HCT116 (cell line): Measurements from ENCODE around the gene PWP1. TPM values are rescaled to one million over a fixed set of nuclear protein-coding genes. Genes with fewer than 3 reads are reported as not detected.

ENCODE experiments used
- ATAC-seq: fragments of 200-7000 bp; cut with Tn5 transposase; 2 replicates; pipeline ENCODE4 v1.9.1; 2020; ENCODE audit warnings: mild to moderate bottlenecking, moderate library complexity
- BruUV-seq: library from RNA; stranded (reverse); fragments of 400-500 nt; replicated peaks from 2 replicates; lab custom pipeline; 2021; lab: Mats Ljungman, UMichigan
- CTCF ChIA-PET: fragments of 300-600 bp; sonication (Branson Sonifier 250); formaldehyde crosslinking; loops from one replicate; lab custom pipeline; 2021; ENCODE audit warnings: antibody characterized with exemption; lab: Charles Lee
- POLR2A ChIA-PET: fragments of 300-600, 350-600 bp; sonication (Branson Sonifier 250); formaldehyde crosslinking; loops from one replicate; lab custom pipeline; 2021; ENCODE audit warnings: antibody characterized with exemption; lab: Charles Lee
- RAD21 ChIA-PET, 2 experiments: fragments of 300-600 bp; sonication (Branson Sonifier 250); formaldehyde crosslinking; loops; one replicate each; lab custom pipeline; 2023; ENCODE audit warnings: low total read pairs in 2 of 2; ENCODE audit not compliant: uncharacterized antibody in 2 of 2, unreplicated experiment in 2 of 2, low non-redundant PET in 1 of 2; lab: Charles Lee
- DNase-seq: peaks from one replicate; pipeline ENCODE4 v3.0.0-alpha.2; 2010; ENCODE audit warnings: low read depth, low spot score
- H2AFZ ChIP-seq: fragments of 200-600 bp; shearing (Covaris generic), sonication (generic); 2 replicates; pipeline ENCODE4 v1.6.1; 2017; ENCODE audit warnings: low read depth, mixed run types, mixed read lengths, antibody characterized with exemption, low read length; ENCODE audit not compliant: poor library complexity, severe bottlenecking
- H3K27ac ChIP-seq: 2 replicates; pipeline ENCODE4 v1.5.1; 2012; ENCODE audit warnings: low read depth, low read length
- H3K27me3 ChIP-seq: fragments of 200-600 bp; sonication (generic); 2 replicates; pipeline ENCODE4 v1.6.1; 2016; ENCODE audit warnings: mixed run types, low read length, mixed read lengths; ENCODE audit not compliant: insufficient read depth
- H3K36me3 ChIP-seq, 2 experiments: fragments of 200-500 bp in 1 of 2; fragments of 200-600 bp in 1 of 2; sonication (Bioruptor generic) in 1 of 2; sonication (generic) in 1 of 2; 2 replicates each; pipeline versions ENCODE4 v1.5.1 to v1.6.1; 2014 to 2016; ENCODE audit warnings: low read length in 2 of 2, inconsistent platforms in 1 of 2, mixed read lengths in 1 of 2, mixed run types in 1 of 2; ENCODE audit not compliant: insufficient read depth in 2 of 2, control insufficient read depth in 1 of 2
- H3K4me1 ChIP-seq, 2 experiments: fragments of 200-600 bp in 1 of 2; sonication (generic) in 1 of 2; 2 replicates each; pipeline versions ENCODE4 v1.5.1 to v1.6.1; 2012 to 2017; ENCODE audit warnings: low read length in 2 of 2, inconsistent platforms in 1 of 2, mild to moderate bottlenecking in 1 of 2, mixed read lengths in 1 of 2, mixed run types in 1 of 2, moderate library complexity in 1 of 2; ENCODE audit not compliant: insufficient read depth in 2 of 2, control insufficient read depth in 1 of 2
- H3K4me2 ChIP-seq: fragments of 200-600 bp; sonication (generic); 2 replicates; pipeline ENCODE4 v1.6.1; 2017; ENCODE audit warnings: mixed run types, low read length, mixed read lengths
- H3K4me3 ChIP-seq, 2 experiments: fragments of 200-600 bp in 1 of 2; sonication (generic) in 1 of 2; replicated peaks in 1 of 2; 2 replicates each; pipeline ENCODE4 v1.5.1; 2011 to 2016; ENCODE audit warnings: low read length in 2 of 2, control low read depth in 1 of 2, low read depth in 1 of 2, mild to moderate bottlenecking in 1 of 2, mixed read lengths in 1 of 2, mixed run types in 1 of 2
- H3K79me2 ChIP-seq: fragments of 200-600 bp; sonication (generic); 2 replicates; pipeline ENCODE4 v1.6.1; 2017; ENCODE audit warnings: mild to moderate bottlenecking, mixed run types, low read length, moderate library complexity, mixed read lengths; ENCODE audit not compliant: insufficient read depth
- H3K9ac ChIP-seq: fragments of 200-600 bp; sonication (generic); 2 replicates; pipeline ENCODE4 v1.6.1; 2016; ENCODE audit warnings: low read length, mixed read lengths
- H3K9me2 ChIP-seq: fragments of 200-600 bp; sonication (generic), shearing (Covaris generic); 2 replicates; pipeline ENCODE4 v1.6.1; 2017; ENCODE audit warnings: mixed run types, mild to moderate bottlenecking, moderate library complexity; ENCODE audit not compliant: insufficient read depth
- H3K9me3 ChIP-seq, 2 experiments: fragments of 200-500 bp in 1 of 2; fragments of 200-600 bp in 1 of 2; sonication (Bioruptor generic) in 1 of 2; sonication (generic) in 1 of 2; 2 replicates each; pipeline ENCODE4 v1.6.1; 2014 to 2017; ENCODE audit warnings: low read length in 2 of 2, mixed read lengths in 2 of 2, inconsistent platforms in 1 of 2, low read depth in 1 of 2, mild to moderate bottlenecking in 1 of 2, mixed run types in 1 of 2, moderate library complexity in 1 of 2; ENCODE audit not compliant: control insufficient read depth in 1 of 2, insufficient read depth in 1 of 2
- H4K20me1 ChIP-seq: fragments of 200-600 bp; sonication (generic), shearing (Covaris generic); 2 replicates; pipeline ENCODE4 v1.6.1; 2017; ENCODE audit warnings: mixed run types, mild to moderate bottlenecking, moderate library complexity; ENCODE audit not compliant: insufficient read depth
- CBX3 ChIP-seq: IDR thresholded peaks from 2 replicates; pipeline ENCODE4 v1.6.1; 2012; ENCODE audit warnings: low read depth
- CEBPB ChIP-seq: IDR thresholded peaks from 2 replicates; pipeline ENCODE4 v1.6.1; 2012; ENCODE audit warnings: low read depth
- CTCF ChIP-seq, 3 experiments: fragments of 200-600 bp in 1 of 3; sonication (generic) in 1 of 3; IDR thresholded peaks in 2 of 3; conservative IDR thresholded peaks in 1 of 3; 2 replicates each; pipeline ENCODE4 v1.5.1; 2012 to 2017; ENCODE audit warnings: low read depth in 2 of 3, low read length in 2 of 3, antibody characterized with exemption in 1 of 3, borderline replicate concordance in 1 of 3, control low read depth in 1 of 3, mild to moderate bottlenecking in 1 of 3, mixed read lengths in 1 of 3, mixed run types in 1 of 3, moderate library complexity in 1 of 3; ENCODE audit not compliant: insufficient read depth in 1 of 3
- ELF1 ChIP-seq: IDR thresholded peaks from 2 replicates; pipeline ENCODE4 v1.6.1; 2012; ENCODE audit warnings: low read depth, borderline replicate concordance
- EZH2 ChIP-seq: fragments of 200-600 bp; sonication (generic); IDR thresholded peaks from 2 replicates; pipeline ENCODE4 v1.6.1; 2017; ENCODE audit warnings: antibody characterized with exemption, mixed run types
- FOSL1 ChIP-seq: IDR thresholded peaks from 2 replicates; pipeline ENCODE4 v1.6.1; 2012; ENCODE audit warnings: low read depth
- JUND ChIP-seq: IDR thresholded peaks from 2 replicates; pipeline ENCODE4 v1.6.1; 2012
- POLR2A ChIP-seq: IDR thresholded peaks from 2 replicates; pipeline ENCODE4 v1.7.0; 2011; ENCODE audit warnings: borderline replicate concordance; ENCODE audit not compliant: insufficient read depth, insufficient read length; ENCODE audit errors: extremely low read depth
- POLR2AphosphoS5 ChIP-seq: IDR thresholded peaks from 2 replicates; pipeline ENCODE4 v1.6.1; 2011; ENCODE audit warnings: mild to moderate bottlenecking, low read depth, low read length, moderate library complexity
- RAD21 ChIP-seq: IDR thresholded peaks from 2 replicates; pipeline ENCODE4 v1.6.1; 2012; ENCODE audit warnings: low read depth, mild to moderate bottlenecking
- YY1 ChIP-seq: IDR thresholded peaks from 2 replicates; pipeline ENCODE4 v1.6.1; 2011; ENCODE audit warnings: low read length, low read depth, moderate library complexity, mild to moderate bottlenecking; ENCODE audit not compliant: insufficient replicate concordance; ENCODE audit errors: extremely low read depth
- intact Hi-C: fragments of 100-400 bp; cut with micrococcal nuclease; formaldehyde crosslinking; loops from 2 replicates; pipeline ENCODE4 v1.10.0; 2022
- total RNA-seq: library from RNA; stranded (reverse); gene quantifications from one replicate; pipeline ENCODE4 v1.2.1, GENCODE V29; 2021; ENCODE audit not compliant: unreplicated experiment
- TF ChIP-seq, protein P1 (sequence below): IDR thresholded peaks from 2 replicates; pipeline ENCODE4 v1.6.1; 2011; ENCODE audit warnings: mild to moderate bottlenecking, low read length, moderate library complexity; ENCODE audit not compliant: insufficient replicate concordance; ENCODE audit errors: extremely low read depth

The PWP1 gene
- total RNA-seq, 1 experiment from 2014 or later, result 48.2 TPM

GRCh38 chr12:107662484-107662883 is 23.1 kb upstream of the PWP1 start:
- H3K36me3 ChIP-seq, result no peaks in the 10 kb centered on the region
- POLR2A ChIA-PET, result no interaction called here
- no peaks in the 10 kb centered on the region for H4K20me1 ChIP-seq
- no peak overlapping the region for H3K4me3 ChIP-seq
- no peaks in the 10 kb centered on the region for H3K79me2 ChIP-seq
- RAD21 ChIA-PET, result no interaction called here
- no peak overlapping the region for H2AFZ ChIP-seq
- no peak overlapping the region for H3K27ac ChIP-seq
- H3K9me3 ChIP-seq, result no peaks in the 10 kb centered on the region
- H3K9ac ChIP-seq, result no peak overlapping the region
- no peak overlapping the region for H3K4me2 ChIP-seq
- no peaks in the 10 kb centered on the region for H3K9me2 ChIP-seq
- no peaks in the 10 kb centered on the region for H3K27me3 ChIP-seq
- ATAC-seq (no peak), DNase-seq (no peak)
- CTCF ChIA-PET, result no interaction called here
- intact Hi-C loops, result no loop called here
- BruUV-seq, result no TSS peak
- H3K4me1 ChIP-seq, result no peaks in the 10 kb centered on the region
- TF ChIP-seq CTCF (IDR thresholded peaks at IDR 0.05 in 2 of 3, conservative IDR thresholded peaks at IDR 0.05 in 1 of 3; ENCODE audit: borderline replicate concordance in 1 of 3, insufficient read depth in 1 of 3, low read depth in 2 of 3, low read length in 2 of 3) (no peak), POLR2A (no peak), POLR2AphosphoS5 (no peak), ELF1 (no peak), YY1 (no peak), FOSL1 (no peak), RAD21 (no peak), EZH2 (no peak), JUND (no peak), CEBPB (no peak), CBX3 (no peak)
- TF ChIP-seq, protein P1, sequence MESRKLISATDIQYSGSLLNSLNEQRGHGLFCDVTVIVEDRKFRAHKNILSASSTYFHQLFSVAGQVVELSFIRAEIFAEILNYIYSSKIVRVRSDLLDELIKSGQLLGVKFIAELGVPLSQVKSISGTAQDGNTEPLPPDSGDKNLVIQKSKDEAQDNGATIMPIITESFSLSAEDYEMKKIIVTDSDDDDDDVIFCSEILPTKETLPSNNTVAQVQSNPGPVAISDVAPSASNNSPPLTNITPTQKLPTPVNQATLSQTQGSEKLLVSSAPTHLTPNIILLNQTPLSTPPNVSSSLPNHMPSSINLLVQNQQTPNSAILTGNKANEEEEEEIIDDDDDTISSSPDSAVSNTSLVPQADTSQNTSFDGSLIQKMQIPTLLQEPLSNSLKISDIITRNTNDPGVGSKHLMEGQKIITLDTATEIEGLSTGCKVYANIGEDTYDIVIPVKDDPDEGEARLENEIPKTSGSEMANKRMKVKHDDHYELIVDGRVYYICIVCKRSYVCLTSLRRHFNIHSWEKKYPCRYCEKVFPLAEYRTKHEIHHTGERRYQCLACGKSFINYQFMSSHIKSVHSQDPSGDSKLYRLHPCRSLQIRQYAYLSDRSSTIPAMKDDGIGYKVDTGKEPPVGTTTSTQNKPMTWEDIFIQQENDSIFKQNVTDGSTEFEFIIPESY, result no peak
- TF ChIP-seq, all 23 proteins: peak for 0
